Measurements from ENCODE around the gene MX2. TPM values are rescaled to one million over a fixed set of nuclear protein-coding genes. Genes with fewer than 3 reads are reported as not detected.

MX2 gene
- total RNA-seq, 4 donors from 2014 or later: 3.2 to 6.1 (median 5.1) TPM

GRCh38 chr21:41425588-41425953 is 63.7 kb downstream of the MX2 start:
- 73% methylated on average over 6 of the region's 7 CpGs for WGBS
- Histone ChIP-seq H3K9me3 (no peaks in the 10 kb centered on the region), H3K36me3 (peaks cover 5% of the 10 kb centered on the region), H3K27me3 (no peaks in the 10 kb centered on the region), H3K27ac (peak overlapping the region; percentile 45), H3K4me1 (peaks cover 26% of the 10 kb centered on the region), H3K4me3 (peak overlapping the region; percentile 66)
- DNase-seq (ENCODE audit: low spot score in 2 of 2): no peak
- TF ChIP-seq POLR2A (IDR thresholded peaks at IDR 0.05) (no peak), CTCF (IDR thresholded peaks at IDR 0.05) (no peak), EP300 (IDR thresholded peaks at IDR 0.05) (no peak), POLR2AphosphoS5 (IDR thresholded peaks at IDR 0.05) (no peak)

- peak; percentile 79 to 91 for DNase-seq (ENCODE audit: low spot score in 2 of 2)
- TF ChIP-seq POLR2AphosphoS5 (IDR thresholded peaks at IDR 0.05) (peak in 2 of 3 donors; percentile 60 to 77), POLR2A (IDR thresholded peaks at IDR 0.05) (peak in 1 of 2 donors; percentile 59), EP300 (IDR thresholded peaks at IDR 0.05) (no peak), CTCF (IDR thresholded peaks at IDR 0.05) (no peak)
- WGBS: under 1% methylated on average over 33 of the region's 65 CpGs
Observed at GRCh38 chr21:41425954-41426675, 64.3 kb downstream of the MX2 start, which contains the start of gene MX1. MX1 (plus strand) TSS chr21:41426239; CDS start chr21:41432071, 5,832 bp downstream.

GRCh38 chr21:41426676-41427404 is 65.0 kb downstream of the MX2 start:
- no peaks in the 10 kb centered on the region for H3K27me3 ChIP-seq
- peak overlapping the region; percentile 45 for H3K27ac ChIP-seq
- H3K4me3 ChIP-seq: peak overlapping the region; percentile 66
- 67% methylated on average over 16 of the region's 41 CpGs for WGBS
- no peak for DNase-seq (ENCODE audit: low spot score in 2 of 2)
- H3K9me3 ChIP-seq: no peaks in the 10 kb centered on the region
- H3K4me1 ChIP-seq: peaks cover 16% of the 10 kb centered on the region
- H3K36me3 ChIP-seq: peaks cover 7% of the 10 kb centered on the region
- TF ChIP-seq CTCF (IDR thresholded peaks at IDR 0.05) (no peak), POLR2A (IDR thresholded peaks at IDR 0.05) (no peak), EP300 (IDR thresholded peaks at IDR 0.05) (no peak), POLR2AphosphoS5 (IDR thresholded peaks at IDR 0.05) (no peak)

More at GRCh38 chr21:41425954-41426675, 64.3 kb downstream of the MX2 start, which contains the start of gene MX1:
- Histone ChIP-seq H3K36me3 (peaks cover 5% of the 10 kb centered on the region), H3K4me1 (peaks cover 21% of the 10 kb centered on the region), H3K4me3 (peak within 1 kb of the TSS; percentile 66), H3K27ac (peak within 1 kb of the TSS; percentile 45), H3K9me3 (no peaks in the 10 kb centered on the region), H3K27me3 (no peaks in the 10 kb centered on the region)

GRCh38 chr21:41427556-41427955 is 65.7 kb downstream of the MX2 start:
- H3K36me3 ChIP-seq: peaks cover 13% of the 10 kb centered on the region
- H3K27me3 ChIP-seq: no peaks in the 10 kb centered on the region
- H3K9me3 ChIP-seq: no peaks in the 10 kb centered on the region
- TF ChIP-seq POLR2AphosphoS5 (IDR thresholded peaks at IDR 0.05): no peak
- no peak for TF ChIP-seq EP300 (IDR thresholded peaks at IDR 0.05)
- TF ChIP-seq POLR2A (IDR thresholded peaks at IDR 0.05): no peak
- TF ChIP-seq CTCF (IDR thresholded peaks at IDR 0.05): no peak
- H3K27ac ChIP-seq: no peak overlapping the region
- no peak for DNase-seq (ENCODE audit: low spot score in 2 of 2)
- 95% methylated on average over 8 of the region's 8 CpGs for WGBS
- H3K4me1 ChIP-seq: peaks cover 15% of the 10 kb centered on the region
- H3K4me3 ChIP-seq: no peak overlapping the region

DNA sequence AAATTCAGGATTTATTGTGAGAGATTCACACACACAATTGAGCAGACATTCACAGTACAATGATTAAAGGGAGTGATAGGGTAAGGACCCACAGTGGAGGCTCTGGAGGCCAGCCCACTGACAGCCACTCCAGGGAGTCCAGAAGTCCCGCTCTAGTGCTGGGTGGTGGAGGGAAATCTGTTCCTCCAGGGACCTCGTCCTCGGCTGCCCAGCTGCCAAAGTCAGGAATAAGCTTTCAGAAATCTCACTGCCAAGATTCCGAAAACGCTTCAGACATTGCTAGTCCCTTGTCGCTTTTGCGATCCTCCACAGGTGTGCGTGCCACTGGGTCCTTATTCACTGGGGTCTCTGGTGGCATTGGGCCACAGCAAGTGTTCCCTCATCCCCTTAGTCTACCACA is 66.5 kb downstream of the MX2 start:
- H3K4me3 ChIP-seq: no peak overlapping the region
- 92% methylated on average over 8 of the region's 8 CpGs for WGBS
- H3K36me3 ChIP-seq: peaks cover 20% of the 10 kb centered on the region
- no peaks in the 10 kb centered on the region for H3K27me3 ChIP-seq
- no peak overlapping the region for H3K27ac ChIP-seq
- H3K4me1 ChIP-seq: peaks cover 15% of the 10 kb centered on the region
- no peaks in the 10 kb centered on the region for H3K9me3 ChIP-seq
- TF ChIP-seq POLR2AphosphoS5 (IDR thresholded peaks at IDR 0.05) (no peak), EP300 (IDR thresholded peaks at IDR 0.05) (no peak), CTCF (IDR thresholded peaks at IDR 0.05) (no peak), POLR2A (IDR thresholded peaks at IDR 0.05) (no peak)
- DNase-seq (ENCODE audit: low spot score in 2 of 2): no peak
